Measurements from ENCODE around the gene HEBP2. TPM values are rescaled to one million over a fixed set of nuclear protein-coding genes. Genes with fewer than 3 reads are reported as not detected.

HEBP2 gene
- total and polyA plus RNA-seq, 2 of the 13 experiments (the other 11 are each of a cell fraction or from before 2014, with no cell fraction given): 16.0 to 72.8 TPM

DNA sequence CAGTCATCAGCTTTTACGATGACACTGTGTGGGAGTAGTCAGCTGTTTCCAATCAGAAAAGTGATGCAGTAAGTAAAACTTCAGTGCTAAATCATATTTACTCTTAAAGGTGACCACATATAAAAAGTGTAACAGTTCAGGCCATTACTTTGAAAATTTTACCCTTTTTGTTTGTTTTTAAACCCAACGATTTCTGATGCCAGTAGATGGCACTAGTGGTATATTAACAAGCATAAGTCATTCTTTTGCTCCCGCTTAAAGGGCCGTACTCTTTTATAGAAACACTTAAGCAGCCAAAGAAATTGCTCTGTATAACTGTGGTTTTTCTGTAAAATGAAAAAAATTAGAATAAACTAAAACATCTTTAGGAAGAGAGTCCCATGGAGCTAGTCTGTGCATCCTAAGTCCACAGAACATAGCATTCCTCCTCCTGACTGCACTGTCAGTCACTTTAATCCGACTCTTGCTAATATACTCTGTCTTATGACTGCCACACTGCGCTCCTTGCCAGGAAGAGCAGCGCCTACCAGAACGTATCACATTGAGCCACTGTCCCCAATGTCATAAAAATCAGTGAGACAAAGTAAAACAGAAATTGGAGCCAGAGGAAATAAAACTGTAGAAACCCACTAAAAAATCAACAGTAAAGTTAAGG lies 25.0 kb downstream of the HEBP2 start (continued):
- TF ChIP-seq, protein P1, sequence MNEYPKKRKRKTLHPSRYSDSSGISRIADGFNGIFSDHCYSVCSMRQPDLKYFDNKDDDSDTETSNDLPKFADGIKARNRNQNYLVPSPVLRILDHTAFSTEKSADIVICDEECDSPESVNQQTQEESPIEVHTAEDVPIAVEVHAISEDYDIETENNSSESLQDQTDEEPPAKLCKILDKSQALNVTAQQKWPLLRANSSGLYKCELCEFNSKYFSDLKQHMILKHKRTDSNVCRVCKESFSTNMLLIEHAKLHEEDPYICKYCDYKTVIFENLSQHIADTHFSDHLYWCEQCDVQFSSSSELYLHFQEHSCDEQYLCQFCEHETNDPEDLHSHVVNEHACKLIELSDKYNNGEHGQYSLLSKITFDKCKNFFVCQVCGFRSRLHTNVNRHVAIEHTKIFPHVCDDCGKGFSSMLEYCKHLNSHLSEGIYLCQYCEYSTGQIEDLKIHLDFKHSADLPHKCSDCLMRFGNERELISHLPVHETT (CRISPR knock-in tag; conservative IDR thresholded peaks at IDR 0.05): no peak
- TF ChIP-seq, protein P2, sequence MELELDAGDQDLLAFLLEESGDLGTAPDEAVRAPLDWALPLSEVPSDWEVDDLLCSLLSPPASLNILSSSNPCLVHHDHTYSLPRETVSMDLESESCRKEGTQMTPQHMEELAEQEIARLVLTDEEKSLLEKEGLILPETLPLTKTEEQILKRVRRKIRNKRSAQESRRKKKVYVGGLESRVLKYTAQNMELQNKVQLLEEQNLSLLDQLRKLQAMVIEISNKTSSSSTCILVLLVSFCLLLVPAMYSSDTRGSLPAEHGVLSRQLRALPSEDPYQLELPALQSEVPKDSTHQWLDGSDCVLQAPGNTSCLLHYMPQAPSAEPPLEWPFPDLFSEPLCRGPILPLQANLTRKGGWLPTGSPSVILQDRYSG (CRISPR knock-in tag; IDR thresholded peaks at IDR 0.05): no peak
- no peak for TF ChIP-seq ZNF451 (CRISPR knock-in tag; IDR thresholded peaks at IDR 0.05)
- peak; percentile 54; the same call in 1 of the 2 replicates for TF ChIP-seq RAD21 (CRISPR knock-in tag; IDR thresholded peaks at IDR 0.05)
- TF ChIP-seq HDAC6 (IDR thresholded peaks at IDR 0.05; ENCODE audit: low read depth, low read length): no peak
- TF ChIP-seq FOXO1 (CRISPR knock-in tag; IDR thresholded peaks at IDR 0.05): no peak
- TF ChIP-seq, protein P3, sequence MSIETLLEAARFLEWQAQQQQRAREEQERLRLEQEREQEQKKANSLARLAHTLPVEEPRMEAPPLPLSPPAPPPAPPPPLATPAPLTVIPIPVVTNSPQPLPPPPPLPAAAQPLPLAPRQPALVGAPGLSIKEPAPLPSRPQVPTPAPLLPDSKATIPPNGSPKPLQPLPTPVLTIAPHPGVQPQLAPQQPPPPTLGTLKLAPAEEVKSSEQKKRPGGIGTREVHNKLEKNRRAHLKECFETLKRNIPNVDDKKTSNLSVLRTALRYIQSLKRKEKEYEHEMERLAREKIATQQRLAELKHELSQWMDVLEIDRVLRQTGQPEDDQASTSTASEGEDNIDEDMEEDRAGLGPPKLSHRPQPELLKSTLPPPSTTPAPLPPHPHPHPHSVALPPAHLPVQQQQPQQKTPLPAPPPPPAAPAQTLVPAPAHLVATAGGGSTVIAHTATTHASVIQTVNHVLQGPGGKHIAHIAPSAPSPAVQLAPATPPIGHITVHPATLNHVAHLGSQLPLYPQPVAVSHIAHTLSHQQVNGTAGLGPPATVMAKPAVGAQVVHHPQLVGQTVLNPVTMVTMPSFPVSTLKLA (IDR thresholded peaks at IDR 0.05): no peak
- TF ChIP-seq, protein P4, sequence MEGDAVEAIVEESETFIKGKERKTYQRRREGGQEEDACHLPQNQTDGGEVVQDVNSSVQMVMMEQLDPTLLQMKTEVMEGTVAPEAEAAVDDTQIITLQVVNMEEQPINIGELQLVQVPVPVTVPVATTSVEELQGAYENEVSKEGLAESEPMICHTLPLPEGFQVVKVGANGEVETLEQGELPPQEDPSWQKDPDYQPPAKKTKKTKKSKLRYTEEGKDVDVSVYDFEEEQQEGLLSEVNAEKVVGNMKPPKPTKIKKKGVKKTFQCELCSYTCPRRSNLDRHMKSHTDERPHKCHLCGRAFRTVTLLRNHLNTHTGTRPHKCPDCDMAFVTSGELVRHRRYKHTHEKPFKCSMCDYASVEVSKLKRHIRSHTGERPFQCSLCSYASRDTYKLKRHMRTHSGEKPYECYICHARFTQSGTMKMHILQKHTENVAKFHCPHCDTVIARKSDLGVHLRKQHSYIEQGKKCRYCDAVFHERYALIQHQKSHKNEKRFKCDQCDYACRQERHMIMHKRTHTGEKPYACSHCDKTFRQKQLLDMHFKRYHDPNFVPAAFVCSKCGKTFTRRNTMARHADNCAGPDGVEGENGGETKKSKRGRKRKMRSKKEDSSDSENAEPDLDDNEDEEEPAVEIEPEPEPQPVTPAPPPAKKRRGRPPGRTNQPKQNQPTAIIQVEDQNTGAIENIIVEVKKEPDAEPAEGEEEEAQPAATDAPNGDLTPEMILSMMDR (CRISPR knock-in tag; IDR thresholded peaks at IDR 0.05): peak; percentile 67
- TF ChIP-seq, protein P5, sequence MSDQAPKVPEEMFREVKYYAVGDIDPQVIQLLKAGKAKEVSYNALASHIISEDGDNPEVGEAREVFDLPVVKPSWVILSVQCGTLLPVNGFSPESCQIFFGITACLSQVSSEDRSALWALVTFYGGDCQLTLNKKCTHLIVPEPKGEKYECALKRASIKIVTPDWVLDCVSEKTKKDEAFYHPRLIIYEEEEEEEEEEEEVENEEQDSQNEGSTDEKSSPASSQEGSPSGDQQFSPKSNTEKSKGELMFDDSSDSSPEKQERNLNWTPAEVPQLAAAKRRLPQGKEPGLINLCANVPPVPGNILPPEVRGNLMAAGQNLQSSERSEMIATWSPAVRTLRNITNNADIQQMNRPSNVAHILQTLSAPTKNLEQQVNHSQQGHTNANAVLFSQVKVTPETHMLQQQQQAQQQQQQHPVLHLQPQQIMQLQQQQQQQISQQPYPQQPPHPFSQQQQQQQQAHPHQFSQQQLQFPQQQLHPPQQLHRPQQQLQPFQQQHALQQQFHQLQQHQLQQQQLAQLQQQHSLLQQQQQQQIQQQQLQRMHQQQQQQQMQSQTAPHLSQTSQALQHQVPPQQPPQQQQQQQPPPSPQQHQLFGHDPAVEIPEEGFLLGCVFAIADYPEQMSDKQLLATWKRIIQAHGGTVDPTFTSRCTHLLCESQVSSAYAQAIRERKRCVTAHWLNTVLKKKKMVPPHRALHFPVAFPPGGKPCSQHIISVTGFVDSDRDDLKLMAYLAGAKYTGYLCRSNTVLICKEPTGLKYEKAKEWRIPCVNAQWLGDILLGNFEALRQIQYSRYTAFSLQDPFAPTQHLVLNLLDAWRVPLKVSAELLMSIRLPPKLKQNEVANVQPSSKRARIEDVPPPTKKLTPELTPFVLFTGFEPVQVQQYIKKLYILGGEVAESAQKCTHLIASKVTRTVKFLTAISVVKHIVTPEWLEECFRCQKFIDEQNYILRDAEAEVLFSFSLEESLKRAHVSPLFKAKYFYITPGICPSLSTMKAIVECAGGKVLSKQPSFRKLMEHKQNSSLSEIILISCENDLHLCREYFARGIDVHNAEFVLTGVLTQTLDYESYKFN (CRISPR knock-in tag; conservative IDR thresholded peaks at IDR 0.05): no peak
- TF ChIP-seq ZNF34 (CRISPR knock-in tag; IDR thresholded peaks at IDR 0.05; ENCODE audit: borderline replicate concordance): no peak
- no peak for TF ChIP-seq PAF1 (CRISPR knock-in tag; IDR thresholded peaks at IDR 0.05)
- no peak for TF ChIP-seq ZBTB38 (CRISPR knock-in tag; IDR thresholded peaks at IDR 0.05)
- TF ChIP-seq ZNF816 (CRISPR knock-in tag; IDR thresholded peaks at IDR 0.05; ENCODE audit: borderline replicate concordance): 0 out of 2 replicates have a peak, but pooled peaks have one; percentile 22
- TF ChIP-seq ZNF543 (CRISPR knock-in tag; IDR thresholded peaks at IDR 0.05): no peak
- TF ChIP-seq STAG1 (CRISPR knock-in tag; IDR thresholded peaks at IDR 0.05): peak; percentile 81
- no peak for TF ChIP-seq MIER3 (CRISPR knock-in tag; IDR thresholded peaks at IDR 0.05; ENCODE audit: borderline replicate concordance)
